ENCODE data around the gene PRRT4.

GRCh38 chr7:128359939-128360338, 1.6 kb downstream of the PRRT4 start:
- TF ChIP-seq CTCF (IDR thresholded peaks at IDR 0.05; ENCODE audit: low read depth, low read length, missing input control) (no peak), GABPA (IDR thresholded peaks at IDR 0.05 in 1 of 2, conservative IDR thresholded peaks at IDR 0.05 in 1 of 2) (no peak)

Measured in liver (tissue), 3 donors.